Erythroblast (primary cell): ENCODE data around the gene YOD1.

Experiments
- GATA1 ChIP-seq: IDR thresholded peaks from 2 replicates; pipeline ENCODE4 v1.6.1; 2011; ENCODE audit warnings: low read depth, mild to moderate bottlenecking, control low read depth, low read length, moderate library complexity
- POLR2A ChIP-seq: IDR thresholded peaks from 2 replicates; pipeline ENCODE4 v1.6.1; 2011; ENCODE audit warnings: mild to moderate bottlenecking, low read length

- TF ChIP-seq GATA1, result no peak
- TF ChIP-seq POLR2A, result no peak
Observed at GRCh38 chr1:207073906-207074820, 23.2 kb upstream of the YOD1 start.
